ENCODE measurements around the gene SNRNP48. TPM values are rescaled to one million over a fixed set of nuclear protein-coding genes. Genes with fewer than 3 reads are reported as not detected.

SNRNP48 gene
- total RNA-seq, 1 experiment from 2014 or later, result 29.4 TPM

DNA sequence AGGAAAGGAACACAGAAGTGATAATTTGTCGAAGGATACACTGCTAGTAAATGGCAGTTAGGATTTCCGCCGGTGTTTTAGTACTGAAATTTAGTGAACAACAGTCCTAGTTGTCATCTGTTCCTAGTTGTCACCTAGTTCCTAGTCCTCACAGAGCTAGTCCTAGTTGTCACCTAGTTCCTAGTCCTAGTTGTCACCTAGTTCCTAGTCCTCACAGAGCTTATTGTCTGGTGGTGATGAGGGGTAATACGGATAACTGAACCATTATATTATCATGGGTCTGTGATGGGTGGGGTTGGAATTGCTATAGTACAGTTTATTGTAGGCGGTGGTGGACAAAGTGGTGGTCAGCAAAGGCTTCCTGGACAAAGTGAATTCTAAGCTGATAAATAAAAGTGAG is 1.8 kb downstream of the SNRNP48 start:
- peak overlapping the region; percentile 97 for H3K4me3 ChIP-seq (ENCODE audit: low read depth, low read length, poor library complexity, severe bottlenecking)
- ChIA-PET CTCF (no interaction called here), POLR2A (ENCODE audit: low non-redundant PET) (no interaction called here)
- H3K27me3 ChIP-seq (replicated peaks; ENCODE audit: insufficient read depth, low read depth, low read length, poor library complexity), result no peaks in the 10 kb centered on the region
- H3K36me3 ChIP-seq (ENCODE audit: insufficient read depth, low read length, poor library complexity, severe bottlenecking), result peaks cover 31% of the 10 kb centered on the region
- no TSS peak for BruUV-seq (replicated peaks)
- intact Hi-C loops (cut with micrococcal nuclease; ENCODE audit: unreplicated experiment), result loop anchor here (5.0 kb wide), 1 partner anchor 199 kb away; no protein-coding TSS in a partner anchor
- no peaks in the 10 kb centered on the region for H3K9me3 ChIP-seq (ENCODE audit: low read depth, low read length, poor library complexity, severe bottlenecking)
- peaks cover 15% of the 10 kb centered on the region for H3K4me1 ChIP-seq (ENCODE audit: insufficient read depth, low read length, poor library complexity, severe bottlenecking)
- TF ChIP-seq CTCF (conservative IDR thresholded peaks at IDR 0.05; ENCODE audit: low read depth, low read length) (no peak), EZH2 (IDR thresholded peaks at IDR 0.05; ENCODE audit: borderline replicate concordance, low read depth, low read length, poor library complexity, severe bottlenecking) (no peak)
- H3K27ac ChIP-seq (ENCODE audit: low read depth, low read length, poor library complexity, severe bottlenecking), result no peak overlapping the region
- no peak for DNase-seq (ENCODE audit: low spot score)

DNA sequence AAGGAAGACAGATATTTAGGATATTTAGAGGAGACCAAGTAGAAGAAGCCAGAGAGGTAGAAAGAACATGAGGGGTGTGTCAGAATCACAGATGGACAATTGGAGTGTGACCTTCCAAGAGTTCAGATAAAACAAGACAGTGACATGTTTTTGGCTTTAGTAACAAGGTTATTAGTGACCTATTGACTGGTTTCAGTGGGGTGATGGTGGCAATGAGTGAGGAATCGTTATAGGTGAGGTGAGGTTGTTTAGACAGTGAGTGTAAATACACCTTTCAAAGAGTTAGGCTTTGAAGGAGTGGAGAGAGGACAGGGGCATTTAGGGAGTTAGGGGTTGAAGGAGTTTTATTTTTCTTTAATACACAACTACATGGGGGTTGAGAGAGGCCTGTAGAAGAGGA is 3.2 kb downstream of the SNRNP48 start:
- Histone ChIP-seq H3K4me1 (ENCODE audit: insufficient read depth, low read length, poor library complexity, severe bottlenecking) (peaks cover 15% of the 10 kb centered on the region), H3K9me3 (ENCODE audit: low read depth, low read length, poor library complexity, severe bottlenecking) (no peaks in the 10 kb centered on the region), H3K27me3 (replicated peaks; ENCODE audit: insufficient read depth, low read depth, low read length, poor library complexity) (no peaks in the 10 kb centered on the region), H3K4me3 (ENCODE audit: low read depth, low read length, poor library complexity, severe bottlenecking) (no peak overlapping the region), H3K27ac (ENCODE audit: low read depth, low read length, poor library complexity, severe bottlenecking) (no peak overlapping the region), H3K36me3 (ENCODE audit: insufficient read depth, low read length, poor library complexity, severe bottlenecking) (peaks cover 42% of the 10 kb centered on the region)
- DNase-seq (ENCODE audit: low spot score), result no peak
- BruUV-seq (replicated peaks), result no TSS peak
- ChIA-PET CTCF (no interaction called here), POLR2A (ENCODE audit: low non-redundant PET) (no interaction called here)
- TF ChIP-seq CTCF (conservative IDR thresholded peaks at IDR 0.05; ENCODE audit: low read depth, low read length) (no peak), EZH2 (IDR thresholded peaks at IDR 0.05; ENCODE audit: borderline replicate concordance, low read depth, low read length, poor library complexity, severe bottlenecking) (no peak)
- intact Hi-C loops (cut with micrococcal nuclease; ENCODE audit: unreplicated experiment), result loop anchor here (5.0 kb wide), 1 partner anchor 201 kb away; no protein-coding TSS in a partner anchor

DNA sequence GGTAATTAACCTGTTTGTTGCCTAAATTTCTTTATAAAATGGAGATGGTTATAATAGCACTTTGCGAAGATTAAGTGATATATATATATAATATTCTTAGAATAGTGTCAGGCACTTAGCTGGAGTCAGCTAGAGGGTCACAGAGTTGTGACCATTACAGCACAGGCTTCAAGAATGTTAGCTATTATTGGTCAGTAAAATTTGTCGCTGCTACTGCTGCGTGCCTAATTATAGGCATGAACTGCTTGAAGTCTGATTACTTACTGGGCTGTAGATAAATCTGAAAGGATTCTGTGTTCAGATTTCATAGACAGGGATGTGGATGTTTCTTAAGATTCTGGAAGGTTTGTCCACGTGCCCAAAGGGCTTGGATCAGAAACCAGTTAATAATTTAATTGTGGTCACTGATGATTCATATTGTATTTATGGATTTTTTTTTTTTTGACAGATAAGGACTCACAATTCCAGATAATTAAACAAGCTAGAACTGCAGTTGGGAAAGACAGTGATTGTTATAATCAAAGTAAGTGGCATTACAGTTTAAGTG is 4.7 kb downstream of the SNRNP48 start:
- intact Hi-C loops (cut with micrococcal nuclease; ENCODE audit: unreplicated experiment), result loop anchor here (5.0 kb wide), 1 partner anchor 202 kb away; no protein-coding TSS in a partner anchor
- no peaks in the 10 kb centered on the region for H3K27me3 ChIP-seq (replicated peaks; ENCODE audit: insufficient read depth, low read depth, low read length, poor library complexity)
- TF ChIP-seq EZH2 (IDR thresholded peaks at IDR 0.05; ENCODE audit: borderline replicate concordance, low read depth, low read length, poor library complexity, severe bottlenecking) (no peak), CTCF (conservative IDR thresholded peaks at IDR 0.05; ENCODE audit: low read depth, low read length) (no peak)
- BruUV-seq (replicated peaks), result no TSS peak
- ChIA-PET CTCF (no interaction called here), POLR2A (ENCODE audit: low non-redundant PET) (no interaction called here)
- H3K4me3 ChIP-seq (ENCODE audit: low read depth, low read length, poor library complexity, severe bottlenecking), result no peak overlapping the region
- peaks cover 13% of the 10 kb centered on the region for H3K4me1 ChIP-seq (ENCODE audit: insufficient read depth, low read length, poor library complexity, severe bottlenecking)
- DNase-seq (ENCODE audit: low spot score), result no peak
- no peak overlapping the region for H3K27ac ChIP-seq (ENCODE audit: low read depth, low read length, poor library complexity, severe bottlenecking)
- no peaks in the 10 kb centered on the region for H3K9me3 ChIP-seq (ENCODE audit: low read depth, low read length, poor library complexity, severe bottlenecking)
- H3K36me3 ChIP-seq (ENCODE audit: insufficient read depth, low read length, poor library complexity, severe bottlenecking), result peaks cover 56% of the 10 kb centered on the region
